Measurements from ENCODE around the gene TTF2. TPM values are rescaled to one million over a fixed set of nuclear protein-coding genes. Genes with fewer than 3 reads are reported as not detected.

TTF2 gene
- total RNA-seq: 17.0 TPM

- peak; percentile 98 for DNase-seq
These were observed at the start of gene TTF2 for GRCh38 chr1:117059678-117060440. TTF2 (plus strand) TSS chr1:117060326; CDS start chr1:117060347, 21 bp downstream.

- no peak for DNase-seq
These were observed 48.8 kb upstream of the TTF2 start for GRCh38 chr1:117011334-117011733.

GRCh38 chr1:117013309-117013858 lies 46.7 kb upstream of the TTF2 start:
- no peak for DNase-seq

- no peak for DNase-seq
These were observed 45.9 kb upstream of the TTF2 start for GRCh38 chr1:117014209-117014608.

- peak; percentile 31 for DNase-seq
These were observed 44.4 kb upstream of the TTF2 start for GRCh38 chr1:117015724-117016123.

GRCh38 chr1:117017062-117017461 lies 43.1 kb upstream of the TTF2 start:
- DNase-seq: no peak

GRCh38 chr1:117017648-117018047 lies 42.5 kb upstream of the TTF2 start:
- DNase-seq: no peak

GRCh38 chr1:117020526-117021156 lies 39.5 kb upstream of the TTF2 start:
- no peak for DNase-seq

- no peak for DNase-seq
These were observed 38.0 kb upstream of the TTF2 start for GRCh38 chr1:117022114-117022513.

- DNase-seq: no peak
These were observed 34.6 kb upstream of the TTF2 start for GRCh38 chr1:117025568-117025967.

GRCh38 chr1:117026361-117026760 lies 33.8 kb upstream of the TTF2 start:
- peak; percentile 8 for DNase-seq

GRCh38 chr1:117029685-117030084 lies 30.4 kb upstream of the TTF2 start:
- no peak for DNase-seq

GRCh38 chr1:117030271-117030877 lies 29.8 kb upstream of the TTF2 start:
- no peak for DNase-seq

- no peak for DNase-seq
These were observed 27.9 kb upstream of the TTF2 start for GRCh38 chr1:117032266-117032665.

GRCh38 chr1:117032681-117033539 lies 27.2 kb upstream of the TTF2 start:
- no peak for DNase-seq

GRCh38 chr1:117033772-117034171 lies 26.4 kb upstream of the TTF2 start:
- no peak for DNase-seq

GRCh38 chr1:117034791-117035290 lies 25.3 kb upstream of the TTF2 start:
- no peak for DNase-seq

GRCh38 chr1:117036018-117036461 lies 24.1 kb upstream of the TTF2 start:
- no peak for DNase-seq

GRCh38 chr1:117037802-117038201 lies 22.3 kb upstream of the TTF2 start:
- peak; percentile 24 for DNase-seq

- no peak for DNase-seq
These were observed 21.9 kb upstream of the TTF2 start for GRCh38 chr1:117038236-117038635.

GRCh38 chr1:117044217-117044616 lies 15.9 kb upstream of the TTF2 start:
- no peak for DNase-seq

- DNase-seq: peak; percentile 16
These were observed 14.5 kb upstream of the TTF2 start for GRCh38 chr1:117045644-117046043.
